KMS-11 (cell line): ENCODE results near the gene SLC37A3.

Experiments used
- H2AFZ ChIP-seq: fragments of 200-600 bp; sonication (generic); 2 replicates; pipeline ENCODE4 v1.6.1; 2016; ENCODE audit warnings: antibody characterized with exemption, mixed run types, low read depth
- H3K27ac ChIP-seq: fragments of 200-600 bp; sonication (generic); 2 replicates; pipeline ENCODE4 v1.6.1; 2016; ENCODE audit warnings: mild to moderate bottlenecking, mixed run types
- H3K27me3 ChIP-seq: fragments of 200-600 bp; sonication (generic); 2 replicates; pipeline ENCODE4 v1.6.1; 2017; ENCODE audit warnings: mild to moderate bottlenecking, low read depth, mixed run types, moderate library complexity; ENCODE audit not compliant: insufficient read depth
- H3K36me3 ChIP-seq: fragments of 200-600 bp; sonication (generic); 2 replicates; pipeline ENCODE4 v1.6.1; 2017; ENCODE audit warnings: mild to moderate bottlenecking, mixed run types; ENCODE audit not compliant: insufficient read depth
- H3K4me1 ChIP-seq: fragments of 200-600 bp; sonication (generic); 2 replicates; pipeline ENCODE4 v1.6.1; 2016; ENCODE audit warnings: mild to moderate bottlenecking, low read depth, mixed run types; ENCODE audit not compliant: poor library complexity, severe bottlenecking
- H3K4me2 ChIP-seq: fragments of 200-600 bp; sonication (generic); 2 replicates; pipeline ENCODE4 v1.7.0; 2016; ENCODE audit warnings: mild to moderate bottlenecking, mixed run types
- H3K4me3 ChIP-seq: fragments of 200-600 bp; sonication (generic); IDR thresholded peaks from 2 replicates; pipeline ENCODE4 v1.6.1; 2017; ENCODE audit warnings: low read depth, low read length, mixed read lengths; ENCODE audit not compliant: insufficient read depth
- H3K79me2 ChIP-seq: fragments of 200-600 bp; sonication (generic); 2 replicates; pipeline ENCODE4 v1.6.1; 2016; ENCODE audit warnings: low read depth, mixed run types; ENCODE audit not compliant: insufficient read depth
- H3K9ac ChIP-seq: fragments of 200-600 bp; sonication (generic); 2 replicates; pipeline ENCODE4 v1.6.1; 2016; ENCODE audit warnings: mild to moderate bottlenecking, mixed run types
- H4K20me1 ChIP-seq: fragments of 200-600 bp; sonication (generic); 2 replicates; pipeline ENCODE4 v1.6.1; 2016; ENCODE audit warnings: mild to moderate bottlenecking, mixed run types; ENCODE audit not compliant: insufficient read depth
- TF ChIP-seq, protein P1 (sequence below): fragments of 200-600 bp; sonication (generic); conservative IDR thresholded peaks from 2 replicates; pipeline ENCODE4 v1.6.1; 2017; ENCODE audit warnings: low read depth, mild to moderate bottlenecking, antibody characterized with exemption, low read length, moderate library complexity, mixed read lengths

Gene SLC37A3

DNA sequence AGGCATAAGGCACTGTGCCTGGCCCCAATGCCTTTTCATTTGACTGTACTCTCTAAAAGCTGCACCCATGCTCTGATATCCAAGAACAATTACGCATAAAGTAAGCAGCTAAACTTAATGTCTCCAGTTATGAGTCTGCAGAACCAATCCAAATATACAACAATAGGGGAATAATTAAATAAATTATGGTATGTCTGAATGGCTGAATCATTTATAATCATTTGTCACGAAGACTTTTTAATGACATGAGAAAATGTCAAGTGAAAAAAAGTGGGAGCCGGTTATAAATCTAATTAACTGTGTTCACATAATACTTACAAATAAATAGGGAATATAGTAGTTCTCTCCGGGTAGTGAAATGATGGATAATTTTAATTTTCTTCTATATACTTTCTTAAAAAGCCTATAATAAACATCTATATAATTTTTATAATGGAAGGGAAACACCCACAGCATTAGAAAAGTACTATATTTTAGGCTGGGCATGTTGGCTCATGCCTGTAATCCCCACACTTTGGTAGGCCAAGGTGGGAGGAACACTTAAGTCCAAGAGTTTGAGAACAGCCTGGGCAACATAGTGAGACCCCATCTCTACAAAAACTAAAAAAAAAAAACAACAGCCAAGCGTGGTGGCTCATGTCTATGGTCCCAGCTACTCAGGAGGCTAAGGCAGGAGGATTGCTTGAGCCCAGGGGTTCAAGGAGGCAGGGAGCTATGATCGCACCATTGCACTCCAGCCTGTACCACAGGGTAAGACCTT lies 14.2 kb downstream of the SLC37A3 start:
- no peaks in the 10 kb centered on the region for H3K4me1 ChIP-seq

DNA sequence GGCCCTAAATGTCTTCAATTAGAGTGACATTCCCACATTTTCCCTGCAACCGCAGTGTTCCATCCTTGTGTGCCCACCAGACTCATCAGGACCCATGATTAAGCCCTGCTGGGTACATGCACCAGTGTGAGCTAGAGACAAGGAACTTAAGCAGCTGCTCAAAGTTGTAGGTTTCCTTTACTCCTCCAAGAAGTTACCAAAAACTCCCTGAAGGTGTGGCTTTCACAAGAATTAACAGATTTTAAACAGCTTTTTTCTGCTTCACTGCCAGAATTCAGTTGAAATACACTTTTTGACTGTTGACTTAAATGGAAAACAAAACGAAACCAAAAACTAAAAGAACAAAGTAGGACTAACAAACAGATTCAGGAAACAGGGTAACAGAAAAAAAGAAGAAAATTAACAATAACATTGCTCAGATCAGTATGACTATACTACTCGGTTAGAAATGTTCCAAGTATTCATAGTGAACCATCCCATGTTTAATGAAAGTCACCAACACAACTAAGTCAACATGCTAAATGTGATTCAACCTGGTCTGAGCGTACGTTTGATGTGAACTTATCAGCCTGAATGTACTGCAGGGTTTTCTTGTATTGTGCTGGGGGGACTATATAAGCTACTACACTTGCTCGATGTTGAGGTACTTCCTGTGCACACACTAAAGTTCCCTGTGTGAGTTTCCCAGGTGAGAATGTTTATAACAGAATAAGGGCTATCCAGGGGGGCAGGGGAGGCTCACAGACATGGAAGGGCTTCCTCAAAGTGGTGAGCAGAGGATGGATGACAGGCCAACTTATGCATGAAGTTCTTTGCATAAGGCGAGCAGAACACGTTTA lies 22.2 kb downstream of the SLC37A3 start:
- no peak overlapping the region for H3K9ac ChIP-seq
- no peak overlapping the region for H2AFZ ChIP-seq
- no peaks in the 10 kb centered on the region for H3K27me3 ChIP-seq
- no peak overlapping the region for H3K4me2 ChIP-seq
- no peaks in the 10 kb centered on the region for H3K79me2 ChIP-seq
- TF ChIP-seq, protein P1, sequence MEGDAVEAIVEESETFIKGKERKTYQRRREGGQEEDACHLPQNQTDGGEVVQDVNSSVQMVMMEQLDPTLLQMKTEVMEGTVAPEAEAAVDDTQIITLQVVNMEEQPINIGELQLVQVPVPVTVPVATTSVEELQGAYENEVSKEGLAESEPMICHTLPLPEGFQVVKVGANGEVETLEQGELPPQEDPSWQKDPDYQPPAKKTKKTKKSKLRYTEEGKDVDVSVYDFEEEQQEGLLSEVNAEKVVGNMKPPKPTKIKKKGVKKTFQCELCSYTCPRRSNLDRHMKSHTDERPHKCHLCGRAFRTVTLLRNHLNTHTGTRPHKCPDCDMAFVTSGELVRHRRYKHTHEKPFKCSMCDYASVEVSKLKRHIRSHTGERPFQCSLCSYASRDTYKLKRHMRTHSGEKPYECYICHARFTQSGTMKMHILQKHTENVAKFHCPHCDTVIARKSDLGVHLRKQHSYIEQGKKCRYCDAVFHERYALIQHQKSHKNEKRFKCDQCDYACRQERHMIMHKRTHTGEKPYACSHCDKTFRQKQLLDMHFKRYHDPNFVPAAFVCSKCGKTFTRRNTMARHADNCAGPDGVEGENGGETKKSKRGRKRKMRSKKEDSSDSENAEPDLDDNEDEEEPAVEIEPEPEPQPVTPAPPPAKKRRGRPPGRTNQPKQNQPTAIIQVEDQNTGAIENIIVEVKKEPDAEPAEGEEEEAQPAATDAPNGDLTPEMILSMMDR: no peak
- H4K20me1 ChIP-seq: no peaks in the 10 kb centered on the region
- no peaks in the 10 kb centered on the region for H3K4me1 ChIP-seq
- H3K36me3 ChIP-seq: no peaks in the 10 kb centered on the region; the same call in 1 of the 2 replicates
- H3K4me3 ChIP-seq: no peak overlapping the region
- H3K27ac ChIP-seq: no peak overlapping the region

More for the DNA sequence above, 14.2 kb downstream of the SLC37A3 start:
- no peaks in the 10 kb centered on the region for H4K20me1 ChIP-seq
- no peaks in the 10 kb centered on the region for H3K79me2 ChIP-seq
- H3K36me3 ChIP-seq: no peaks in the 10 kb centered on the region
- TF ChIP-seq, protein P1: no peak
- no peak overlapping the region for H3K27ac ChIP-seq
- no peak overlapping the region for H3K4me3 ChIP-seq
- no peaks in the 10 kb centered on the region; the same call in 1 of the 2 replicates for H3K27me3 ChIP-seq
- no peak overlapping the region for H3K4me2 ChIP-seq
- no peak overlapping the region for H2AFZ ChIP-seq
- no peak overlapping the region for H3K9ac ChIP-seq

DNA sequence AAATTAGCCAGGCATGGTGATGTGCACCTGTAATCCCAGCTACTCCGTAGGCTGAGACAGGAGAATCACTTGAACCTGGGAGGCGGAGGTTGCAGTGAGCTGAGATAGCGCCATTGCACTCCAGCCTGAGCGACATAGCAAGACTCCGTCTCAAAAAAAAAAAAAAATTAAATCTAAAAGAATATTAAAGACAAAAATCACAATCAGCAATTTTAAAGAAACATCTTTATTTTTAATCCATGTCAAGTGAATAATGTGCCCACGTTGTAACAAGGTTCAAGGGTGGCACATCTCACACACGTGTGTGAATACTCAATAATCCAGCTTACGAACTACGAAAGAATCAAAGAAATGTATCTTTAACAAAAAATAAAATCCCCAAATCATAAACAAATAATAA lies 23.0 kb downstream of the SLC37A3 start:
- Histone ChIP-seq H3K27ac (no peak overlapping the region), H3K4me3 (no peak overlapping the region), H3K27me3 (no peaks in the 10 kb centered on the region), H4K20me1 (no peaks in the 10 kb centered on the region), H3K9ac (no peak overlapping the region), H2AFZ (no peak overlapping the region), H3K4me2 (no peak overlapping the region), H3K4me1 (no peaks in the 10 kb centered on the region), H3K79me2 (no peaks in the 10 kb centered on the region), H3K36me3 (no peaks in the 10 kb centered on the region; the same call in 1 of the 2 replicates)
- TF ChIP-seq, protein P1: no peak

DNA sequence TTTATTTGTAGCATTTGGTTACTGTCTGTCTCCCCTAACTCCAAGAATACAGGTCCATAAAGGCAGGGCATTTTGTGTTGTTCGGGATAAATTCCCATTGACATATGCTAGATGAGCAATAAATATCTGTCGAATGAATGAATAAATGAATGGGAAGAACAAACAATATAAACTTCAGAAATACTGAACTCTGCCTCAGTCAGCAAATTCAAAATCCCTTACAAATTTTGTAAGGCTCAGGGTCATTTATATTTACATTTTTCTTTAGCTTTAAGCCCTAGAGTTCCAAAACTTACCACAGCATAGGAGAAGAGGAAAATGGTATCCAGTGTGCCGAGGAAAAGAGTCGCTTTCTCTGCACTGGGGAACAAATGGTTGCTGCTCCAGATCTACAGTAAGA lies 29.0 kb downstream of the SLC37A3 start:
- Histone ChIP-seq H3K27me3 (no peaks in the 10 kb centered on the region), H4K20me1 (no peaks in the 10 kb centered on the region), H3K36me3 (no peaks in the 10 kb centered on the region), H3K4me1 (no peaks in the 10 kb centered on the region), H2AFZ (no peak overlapping the region), H3K4me2 (no peak overlapping the region), H3K27ac (no peak overlapping the region), H3K79me2 (no peaks in the 10 kb centered on the region), H3K4me3 (no peak overlapping the region), H3K9ac (no peak overlapping the region)
- TF ChIP-seq, protein P1: no peak
